NT2/D1 (cell line): Measurements from ENCODE around the gene MED15.
"Not testable (repeated sequence)": the region's sequence is repeated elsewhere in the genome, so short reads cannot be mapped to it uniquely, and the experiment has no call there.

ENCODE experiments used
- YY1 ChIP-seq: IDR thresholded peaks from 2 replicates; pipeline ENCODE4 v1.6.1; 2011; ENCODE audit not compliant: insufficient read length, insufficient read depth
- ZNF274 ChIP-seq: IDR thresholded peaks from 2 replicates; pipeline ENCODE4 v1.6.1; 2011; ENCODE audit warnings: mild to moderate bottlenecking, low read depth, low read length

- TF ChIP-seq YY1, ZNF274: not testable (repeated sequence)
Measured at GRCh38 chr22:20504293-20504922, 3.0 kb upstream of the MED15 start.
